ENCODE results near the gene RANBP1. TPM values are rescaled to one million over a fixed set of nuclear protein-coding genes. Genes with fewer than 3 reads are reported as not detected.

Gene RANBP1
- total and polyA plus RNA-seq, 9 of the 15 experiments (the other 6 are each of a cell fraction or from before 2014, with no cell fraction given), result 162 to 2,891 (median 1,289) TPM

DNA sequence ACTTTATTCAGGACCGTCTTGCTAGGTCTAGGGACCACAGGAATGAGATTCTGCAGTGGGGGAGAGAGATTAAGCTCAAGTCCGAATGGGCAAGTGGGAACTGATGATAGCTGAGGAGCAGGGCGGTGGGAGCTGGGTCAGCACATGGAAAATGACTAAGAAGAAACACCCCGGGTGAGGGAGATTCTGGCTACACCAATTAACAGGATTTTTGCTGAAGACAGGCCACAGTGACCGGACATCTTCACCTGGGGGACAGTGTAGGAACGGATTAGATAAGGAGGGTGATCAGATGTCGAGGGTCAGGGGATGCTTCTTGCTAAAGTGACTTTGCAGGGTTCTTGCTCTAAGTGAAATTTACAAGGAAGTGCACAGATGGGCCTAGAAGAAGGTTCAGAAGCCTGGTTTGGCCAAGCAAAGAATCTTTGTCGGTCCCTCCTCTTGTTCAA is 44.4 kb upstream of the RANBP1 start (continued):
- TF ChIP-seq ZNF518B (CRISPR knock-in tag; IDR thresholded peaks at IDR 0.05) (no peak), ZBTB40 (IDR thresholded peaks at IDR 0.05) (no peak), ZBTB40 (CRISPR knock-in tag; IDR thresholded peaks at IDR 0.05) (no peak), KDM5B (IDR thresholded peaks at IDR 0.05; ENCODE audit: insufficient replicate concordance, low read depth, low read length) (peak; percentile 30), CREM (IDR thresholded peaks at IDR 0.05; ENCODE audit: low read depth) (no peak), MTA3 (IDR thresholded peaks at IDR 0.05; ENCODE audit: borderline replicate concordance) (no peak), TBP (optimal IDR thresholded peaks at IDR 0.05; ENCODE audit: low read depth, low read length) (no peak), ZNF316 (IDR thresholded peaks at IDR 0.05) (no peak), ZNF431 (CRISPR knock-in tag; IDR thresholded peaks at IDR 0.05) (no peak), POLR2H (tag; IDR thresholded peaks at IDR 0.05; ENCODE audit: low read depth) (no peak), POU5F1 (IDR thresholded peaks at IDR 0.05; ENCODE audit: borderline replicate concordance, low read depth, low read length, partially characterized antibody) (no peak)
- TF ChIP-seq, protein P1, sequence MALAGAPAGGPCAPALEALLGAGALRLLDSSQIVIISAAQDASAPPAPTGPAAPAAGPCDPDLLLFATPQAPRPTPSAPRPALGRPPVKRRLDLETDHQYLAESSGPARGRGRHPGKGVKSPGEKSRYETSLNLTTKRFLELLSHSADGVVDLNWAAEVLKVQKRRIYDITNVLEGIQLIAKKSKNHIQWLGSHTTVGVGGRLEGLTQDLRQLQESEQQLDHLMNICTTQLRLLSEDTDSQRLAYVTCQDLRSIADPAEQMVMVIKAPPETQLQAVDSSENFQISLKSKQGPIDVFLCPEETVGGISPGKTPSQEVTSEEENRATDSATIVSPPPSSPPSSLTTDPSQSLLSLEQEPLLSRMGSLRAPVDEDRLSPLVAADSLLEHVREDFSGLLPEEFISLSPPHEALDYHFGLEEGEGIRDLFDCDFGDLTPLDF (CRISPR knock-in tag; IDR thresholded peaks at IDR 0.05), result no peak

Measured in K562 (cell line).